Erythroblast (primary cell): ENCODE results near the gene FOXL2NB.
A peak's percentile ranks its signal among the peaks of the same experiment; 100 is the strongest.

Experiments
- GATA1 ChIP-seq: IDR thresholded peaks from 2 replicates; pipeline ENCODE4 v1.6.1; 2011; ENCODE audit warnings: low read depth, mild to moderate bottlenecking, control low read depth, low read length, moderate library complexity
- POLR2A ChIP-seq: IDR thresholded peaks from 2 replicates; pipeline ENCODE4 v1.6.1; 2011; ENCODE audit warnings: mild to moderate bottlenecking, low read length

DNA sequence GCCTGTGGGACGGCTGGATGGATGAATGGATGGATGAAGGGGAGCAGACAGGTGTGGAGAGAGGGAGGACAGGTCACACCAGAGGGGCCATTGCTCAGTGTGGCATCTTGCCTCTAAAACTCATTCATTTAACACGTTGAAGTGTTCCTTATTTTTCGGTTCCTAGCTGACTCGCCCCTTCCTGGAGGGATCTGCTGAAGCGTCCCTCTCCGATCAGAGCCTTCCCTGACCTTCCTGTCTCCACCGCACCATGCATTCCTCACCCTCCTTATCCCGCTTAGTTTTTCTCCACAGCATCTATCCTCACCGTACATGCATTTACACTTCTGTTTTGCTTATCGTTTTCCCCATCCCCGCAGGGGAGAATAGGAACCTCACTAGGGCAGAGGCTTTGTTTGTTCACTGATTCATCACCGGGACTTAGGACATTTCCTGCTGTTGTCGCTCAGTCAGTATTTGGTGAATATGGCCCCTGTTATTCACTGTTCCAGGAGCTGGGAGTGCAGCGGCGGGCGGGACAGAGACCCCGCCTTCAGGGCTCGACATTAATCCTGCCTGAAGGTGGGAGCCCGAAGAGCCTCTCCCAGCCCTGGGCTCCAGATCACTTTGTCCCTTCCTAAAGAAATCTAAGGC, 32.0 kb upstream of the FOXL2NB start:
- TF ChIP-seq POLR2A (peak; percentile 29), GATA1 (no peak)
